ENCODE measurements around the gene SESN2.

DNA sequence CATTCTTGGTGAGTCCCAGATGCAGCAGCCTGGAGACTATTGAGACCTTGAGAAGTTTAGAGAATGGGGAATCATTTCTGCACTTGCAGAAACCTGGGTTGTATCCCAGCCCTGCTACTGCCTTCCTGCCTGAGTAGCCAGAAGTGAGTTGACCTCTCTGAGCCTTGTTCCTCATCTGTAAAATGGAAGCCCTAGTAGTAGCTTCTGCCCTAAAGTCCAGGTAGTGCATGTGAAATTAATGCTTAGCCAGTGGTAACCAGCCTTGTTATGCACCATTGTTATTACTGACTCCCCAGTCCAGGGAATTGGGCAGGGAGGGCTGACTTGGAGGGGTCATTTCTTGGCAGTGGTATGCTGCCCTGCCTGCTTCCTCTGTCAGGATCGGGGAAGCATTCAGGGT, 5.6 kb downstream of the SESN2 start:
- TF ChIP-seq, protein P1, sequence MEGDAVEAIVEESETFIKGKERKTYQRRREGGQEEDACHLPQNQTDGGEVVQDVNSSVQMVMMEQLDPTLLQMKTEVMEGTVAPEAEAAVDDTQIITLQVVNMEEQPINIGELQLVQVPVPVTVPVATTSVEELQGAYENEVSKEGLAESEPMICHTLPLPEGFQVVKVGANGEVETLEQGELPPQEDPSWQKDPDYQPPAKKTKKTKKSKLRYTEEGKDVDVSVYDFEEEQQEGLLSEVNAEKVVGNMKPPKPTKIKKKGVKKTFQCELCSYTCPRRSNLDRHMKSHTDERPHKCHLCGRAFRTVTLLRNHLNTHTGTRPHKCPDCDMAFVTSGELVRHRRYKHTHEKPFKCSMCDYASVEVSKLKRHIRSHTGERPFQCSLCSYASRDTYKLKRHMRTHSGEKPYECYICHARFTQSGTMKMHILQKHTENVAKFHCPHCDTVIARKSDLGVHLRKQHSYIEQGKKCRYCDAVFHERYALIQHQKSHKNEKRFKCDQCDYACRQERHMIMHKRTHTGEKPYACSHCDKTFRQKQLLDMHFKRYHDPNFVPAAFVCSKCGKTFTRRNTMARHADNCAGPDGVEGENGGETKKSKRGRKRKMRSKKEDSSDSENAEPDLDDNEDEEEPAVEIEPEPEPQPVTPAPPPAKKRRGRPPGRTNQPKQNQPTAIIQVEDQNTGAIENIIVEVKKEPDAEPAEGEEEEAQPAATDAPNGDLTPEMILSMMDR (conservative IDR thresholded peaks at IDR 0.05), result no peak
- no peak for TF ChIP-seq EZH2 (IDR thresholded peaks at IDR 0.05; ENCODE audit: low read depth)
